ENCODE measurements around the gene UNC5A. TPM values are rescaled to one million over a fixed set of nuclear protein-coding genes. Genes with fewer than 3 reads are reported as not detected.

UNC5A gene
- total and polyA plus RNA-seq, 2 of the 8 experiments (the other 6 are each of a cell fraction or from before 2014, with no cell fraction given) = 4.0 to 7.6 TPM

DNA sequence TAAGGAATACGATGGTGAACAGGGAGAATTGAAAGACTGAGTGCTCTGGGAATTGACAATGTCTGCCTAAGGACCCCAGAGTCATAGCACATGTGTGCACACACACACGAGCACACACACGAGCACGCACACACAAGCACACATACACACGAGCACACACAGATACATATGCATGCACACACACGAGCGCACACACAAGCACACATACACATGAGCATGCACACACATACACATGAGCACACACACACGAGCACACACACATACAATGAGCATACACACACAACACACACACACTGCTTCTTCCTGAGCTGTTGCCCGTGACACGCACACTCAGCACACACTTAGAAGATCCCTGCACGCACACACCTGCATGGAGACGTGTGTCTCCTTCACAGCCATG, 10.9 kb upstream of the UNC5A start:
- H2BK12ac ChIP-seq (ENCODE audit: low read depth, low read length) = no peak overlapping the region; the same call in 1 of the 2 replicates
- TF ChIP-seq FOSL1 (IDR thresholded peaks at IDR 0.05; ENCODE audit: insufficient read depth, low read depth, low read length) (no peak), SUZ12 (IDR thresholded peaks at IDR 0.05; ENCODE audit: low read length) (no peak), BRCA1 (IDR thresholded peaks at IDR 0.05; ENCODE audit: low read depth, low read length) (no peak)
- H3K9ac ChIP-seq (replicated peaks in 1 of 4; ENCODE audit: extremely low read depth in 1 of 4, low read depth in 3 of 4, low read length in 3 of 4) = no peak overlapping the region
- H3K14ac ChIP-seq (ENCODE audit: insufficient read length) = no peak overlapping the region
- H3K4ac ChIP-seq (replicated peaks; ENCODE audit: insufficient read length, low read depth, low read length) = no peak overlapping the region
- H2AK5ac ChIP-seq (ENCODE audit: low read depth, low read length) = no peak overlapping the region
- no peak overlapping the region for H3K27ac ChIP-seq (ENCODE audit: low read depth, low read length)
- peaks cover 0 to 2% (median 0%) of the 10 kb centered on the region in 4 experiments; a peak in 2 of 7 replicates for H3K27me3 ChIP-seq (replicated peaks in 1 of 4; ENCODE audit: control insufficient read depth in 3 of 4, extremely low read depth in 1 of 4, insufficient read depth in 3 of 4, low read length in 3 of 4)
- no peaks in the 10 kb centered on the region for H3K79me2 ChIP-seq (ENCODE audit: control insufficient read depth in 1 of 2, insufficient read depth in 2 of 2, low read length in 2 of 2)
- no peaks in the 10 kb centered on the region for H3K9me3 ChIP-seq (ENCODE audit: insufficient read depth in 2 of 2, low read depth in 1 of 2, low read length in 1 of 2)
- no peak for DNase-seq (ENCODE audit: low read depth in 1 of 2, low spot score in 2 of 2)
- peaks cover 0 to 11% of the 10 kb centered on the region in 2 experiments for H4K20me1 ChIP-seq (replicated peaks in 1 of 2; ENCODE audit: control insufficient read depth in 1 of 2, insufficient read depth in 2 of 2, low read length in 2 of 2)
- H3K23ac ChIP-seq (ENCODE audit: insufficient read length) = no peak overlapping the region
- peak overlapping the region; percentile 41; the same call in 1 of the 2 replicates for H4K8ac ChIP-seq (ENCODE audit: extremely low read depth, insufficient read depth, low read length)
- no peak overlapping the region for H3K56ac ChIP-seq (replicated peaks; ENCODE audit: insufficient read length, low read depth, low read length)
- H3K4me1 ChIP-seq (replicated peaks in 1 of 4; ENCODE audit: control insufficient read depth in 3 of 4, insufficient read depth in 4 of 4, low read length in 3 of 4) = peaks cover 0 to 2% (median 0%) of the 10 kb centered on the region in 4 experiments; a peak in 2 of 7 replicates
- CTCF ChIA-PET (ENCODE audit: partially characterized antibody) = interaction anchor here (1.0 kb wide), 2 partner anchors 13 to 218 kb away, joined by 3 read pairs; no protein-coding TSS in a partner anchor
- H3K36me3 ChIP-seq (ENCODE audit: control insufficient read depth in 2 of 4, insufficient read depth in 4 of 4, low read length in 3 of 4) = no peaks in the 10 kb centered on the region
- no peak overlapping the region for H2BK5ac ChIP-seq (ENCODE audit: low read depth, low read length)
- no peak overlapping the region for H4K5ac ChIP-seq (ENCODE audit: insufficient read length, low read depth, low read length)
- no peak overlapping the region for H3K4me2 ChIP-seq (ENCODE audit: insufficient read depth in 1 of 2, low read depth in 2 of 2, low read length in 2 of 2)
- H4K91ac ChIP-seq (replicated peaks; ENCODE audit: insufficient read length, low read length) = no peak overlapping the region
- no peak for FAIRE-seq
- peaks cover 3% of the 10 kb centered on the region; the same call in 1 of the 2 replicates for H3K79me1 ChIP-seq (ENCODE audit: low read depth, low read length)
- H3K23me2 ChIP-seq (ENCODE audit: low read depth, low read length) = peaks cover 7% of the 10 kb centered on the region
- no peak overlapping the region for H3K18ac ChIP-seq (ENCODE audit: extremely low read depth, low read length)
- POLR2A ChIA-PET (ENCODE audit: partially characterized antibody) = interaction anchor here (0.7 kb wide), 1 partner anchor 12 kb away, joined by 3 read pairs; no protein-coding TSS in a partner anchor
- H2BK120ac ChIP-seq (replicated peaks; ENCODE audit: low read depth, low read length) = no peak overlapping the region
- 0 out of 2 replicates have a peak overlapping the region, but pooled peaks have one; percentile 6 for H2BK20ac ChIP-seq (ENCODE audit: low read length)
- H2BK15ac ChIP-seq (ENCODE audit: low read length) = no peak overlapping the region
- H2AFZ ChIP-seq (ENCODE audit: low read length) = no peak overlapping the region
- 95% methylated on average over 12 of the region's 12 CpGs; no CpG with 5 or more reads in 1 of the 2 experiments for WGBS, 2 experiments (ENCODE audit: extremely low coverage in 1 of 2, insufficient coverage in 1 of 2, insufficient read length in 1 of 2, insufficient replicate concordance in 2 of 2, low coverage in 1 of 2, low lambda C conversion rate in 2 of 2, missing lambda C conversion rate in 1 of 2)
- H3K4me3 ChIP-seq (ENCODE audit: extremely low read depth in 1 of 4, insufficient read depth in 2 of 4, low read depth in 3 of 4, low read length in 4 of 4) = no peak overlapping the region

Data from H1 (cell line).